Keratinocyte (primary cell): ENCODE measurements around the gene SHANK1.

Experiments
- CTCF ChIP-seq, 3 experiments: IDR thresholded peaks in 1 of 3; conservative IDR thresholded peaks in 1 of 3; optimal IDR thresholded peaks in 1 of 3; 2 replicates in 2 of 3; 3 replicates in 1 of 3; pipeline versions ENCODE3 to v1.5.1; 2011; ENCODE audit warnings: low read length in 3 of 3, mild to moderate bottlenecking in 3 of 3, moderate library complexity in 2 of 3, control low read depth in 1 of 3, inconsistent platforms in 1 of 3; ENCODE audit not compliant: insufficient read depth in 2 of 3; ENCODE audit errors: extremely low read depth in 1 of 3
- EZH2 ChIP-seq: IDR thresholded peaks from one replicate; pipeline ENCODE4 v1.6.1; 2012; ENCODE audit warnings: inconsistent platforms, mild to moderate bottlenecking, low read length, moderate library complexity

DNA sequence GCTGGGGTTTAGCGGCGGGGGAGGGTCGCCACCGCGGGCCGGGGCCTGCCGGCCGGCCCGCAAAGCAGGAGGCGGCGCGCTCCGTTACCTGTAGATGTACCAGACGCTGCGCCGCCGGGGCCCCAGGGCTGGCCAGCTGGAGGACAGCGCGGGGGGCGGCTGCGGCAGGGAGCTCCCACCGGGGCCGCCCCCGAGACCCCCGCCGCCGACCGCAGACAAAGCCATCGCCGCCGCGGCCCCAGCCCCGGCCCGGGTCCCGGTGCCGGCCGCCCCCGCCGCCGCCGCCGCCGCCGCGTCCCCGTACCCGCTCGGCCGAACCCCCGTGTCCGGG, 24.8 kb downstream of the SHANK1 start:
- TF ChIP-seq CTCF (optimal IDR thresholded peaks at IDR 0.05 in 1 of 3, IDR thresholded peaks at IDR 0.05 in 1 of 3, conservative IDR thresholded peaks at IDR 0.05 in 1 of 3; ENCODE audit: extremely low read depth in 1 of 3, insufficient read depth in 2 of 3, low read length in 3 of 3) = no peak
- no peak for TF ChIP-seq EZH2
